Breast epithelium (tissue), 4 donors: Measurements from ENCODE around the gene CACNA1E. TPM values are rescaled to one million over a fixed set of nuclear protein-coding genes. Genes with fewer than 3 reads are reported as not detected.

Source experiments
- DNase-seq, 2 donors: peaks; one replicate each; pipeline ENCODE4 v3.0.0-alpha.2; 2019; ENCODE audit warnings: low spot score in 2 of 2
- H3K27ac ChIP-seq, 2 donors: fragments of 200-600 bp; sonication (generic) in 1 of 2; one replicate each; pipeline ENCODE4 v1.5.1; 2016 to 2019; ENCODE audit warnings: mild to moderate bottlenecking in 1 of 2
- H3K27me3 ChIP-seq, 2 donors: fragments of 200-600 bp; sonication (generic) in 1 of 2; one replicate each; pipeline versions ENCODE4 v1.5.1 to v1.6.0; 2017 to 2019; ENCODE audit warnings: control low read depth in 1 of 2, mild to moderate bottlenecking in 1 of 2
- H3K36me3 ChIP-seq: fragments of 200-600 bp; one replicate; pipeline ENCODE4 v1.5.1; 2019
- H3K4me1 ChIP-seq, 2 donors: fragments of 200-600 bp; sonication (generic); one replicate each; pipeline ENCODE4 v1.5.1; 2016 to 2019; ENCODE audit warnings: control low read depth in 1 of 2
- H3K4me3 ChIP-seq, 3 donors: fragments of 200-600 bp; sonication (generic); 1 replicate in 2 of 3; 2 replicates in 1 of 3; pipeline ENCODE4 v1.5.1; 2016 to 2019; ENCODE audit warnings: mild to moderate bottlenecking in 3 of 3, moderate library complexity in 2 of 3
- H3K9me3 ChIP-seq, 2 donors: fragments of 200-600 bp; sonication (generic) in 1 of 2; one replicate each; pipeline ENCODE4 v1.5.1; 2016 to 2019; ENCODE audit warnings: control low read depth in 1 of 2
- CTCF ChIP-seq, 3 donors: fragments of 450-650 bp; IDR thresholded peaks; one replicate each; pipeline ENCODE4 v1.5.1; 2016 to 2017; ENCODE audit warnings: antibody characterized with exemption in 3 of 3, mild to moderate bottlenecking in 3 of 3, moderate library complexity in 3 of 3
- POLR2A ChIP-seq: fragments of 450-650 bp; IDR thresholded peaks from one replicate; pipeline ENCODE4 v1.6.1; 2016; ENCODE audit warnings: antibody characterized with exemption, mild to moderate bottlenecking, moderate library complexity
- POLR2AphosphoS5 ChIP-seq, 3 donors: sonication (generic); formaldehyde crosslinking; IDR thresholded peaks; one replicate each; pipeline ENCODE4 v1.6.1; 2017; ENCODE audit warnings: antibody characterized with exemption in 3 of 3
- intact Hi-C: fragments of 100-400 bp; cut with DNase I; formaldehyde crosslinking; loops from one replicate; pipeline ENCODE4 v1.15.1; 2023; ENCODE audit warnings: low total_unique reads
- total RNA-seq, 3 donors: library from RNA; depleted of rRNA; stranded (reverse); fragments of >200 nt; gene quantifications; one replicate each; pipeline ENCODE4 v1.1.0, GENCODE V29; 2016

Gene CACNA1E
- total RNA-seq, 3 donors from 2014 or later, result under 0.01 TPM; not detected in 2

DNA sequence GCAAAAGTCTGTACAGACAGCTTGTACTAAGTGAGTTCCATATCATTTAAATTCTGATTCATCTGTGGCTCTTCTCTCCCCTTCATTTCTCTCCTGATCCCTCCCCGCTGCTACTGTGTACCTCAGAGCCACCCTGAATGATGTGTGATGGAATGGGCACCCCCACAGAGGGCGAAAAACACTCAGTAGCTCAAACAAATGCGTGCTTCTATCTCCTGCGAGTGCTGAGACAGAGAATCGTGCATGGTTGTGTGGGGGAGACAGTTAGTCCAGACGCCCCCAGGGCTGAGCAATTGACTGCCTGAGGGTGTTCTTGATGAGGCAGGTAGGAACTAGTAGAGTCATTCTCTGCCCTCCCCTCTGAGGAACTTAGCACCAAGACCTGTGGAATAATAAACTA lies 308.4 kb downstream of the CACNA1E start:
- no peak overlapping the region for H3K4me3 ChIP-seq
- peaks cover 0 to 3% of the 10 kb centered on the region in 2 donors for H3K27me3 ChIP-seq
- H3K36me3 ChIP-seq, result no peaks in the 10 kb centered on the region
- peaks cover 0 to 5% of the 10 kb centered on the region in 2 donors for H3K9me3 ChIP-seq
- intact Hi-C loops, result no loop called here
- H3K27ac ChIP-seq, result no peak overlapping the region
- TF ChIP-seq CTCF (IDR thresholded peaks at IDR 0.05), result no peak
- no peak for TF ChIP-seq POLR2AphosphoS5 (IDR thresholded peaks at IDR 0.05)
- TF ChIP-seq POLR2A, result no peak
- DNase-seq, result no peak
- no peaks in the 10 kb centered on the region for H3K4me1 ChIP-seq

- H3K4me3 ChIP-seq, result no peak overlapping the region
- H3K4me1 ChIP-seq, result no peaks in the 10 kb centered on the region
- no peak overlapping the region for H3K27ac ChIP-seq
- intact Hi-C loops, result no loop called here
- H3K27me3 ChIP-seq, result peaks cover 0 to 3% of the 10 kb centered on the region in 2 donors
- H3K9me3 ChIP-seq, result peaks cover 0 to 5% of the 10 kb centered on the region in 2 donors
- no peak for DNase-seq
- TF ChIP-seq POLR2AphosphoS5 (IDR thresholded peaks at IDR 0.05) (no peak), POLR2A (no peak), CTCF (IDR thresholded peaks at IDR 0.05) (no peak)
- H3K36me3 ChIP-seq, result no peaks in the 10 kb centered on the region
Observed at GRCh38 chr1:181793831-181794230, 310.5 kb downstream of the CACNA1E start.

DNA sequence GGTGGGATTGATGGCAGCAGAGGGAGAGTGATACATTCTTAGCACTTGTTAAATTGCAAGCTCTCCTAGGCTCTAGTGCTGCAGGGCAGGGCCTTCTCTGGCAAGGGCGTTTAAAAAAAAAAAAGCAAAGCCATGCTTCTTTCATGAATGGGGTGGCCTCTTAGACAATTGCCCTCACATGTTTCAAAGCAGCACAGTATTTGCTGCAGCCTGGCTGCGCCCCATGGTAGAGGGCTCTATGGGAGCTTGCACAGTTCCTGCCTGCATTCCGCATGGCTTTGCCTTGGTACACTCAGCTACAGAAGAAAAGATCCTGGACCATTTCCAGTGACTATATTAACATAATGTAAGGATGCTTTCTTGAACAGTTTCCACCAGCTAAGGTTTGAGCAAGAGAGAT lies 311.0 kb downstream of the CACNA1E start:
- no peak for DNase-seq
- Histone ChIP-seq H3K4me3 (no peak overlapping the region), H3K36me3 (no peaks in the 10 kb centered on the region), H3K9me3 (peaks cover 0 to 5% of the 10 kb centered on the region in 2 donors), H3K27me3 (peaks cover 0 to 3% of the 10 kb centered on the region in 2 donors), H3K4me1 (no peaks in the 10 kb centered on the region), H3K27ac (no peak overlapping the region)
- TF ChIP-seq CTCF (IDR thresholded peaks at IDR 0.05), result no peak
- TF ChIP-seq POLR2AphosphoS5 (IDR thresholded peaks at IDR 0.05), result no peak
- no peak for TF ChIP-seq POLR2A
- intact Hi-C loops, result no loop called here

DNA sequence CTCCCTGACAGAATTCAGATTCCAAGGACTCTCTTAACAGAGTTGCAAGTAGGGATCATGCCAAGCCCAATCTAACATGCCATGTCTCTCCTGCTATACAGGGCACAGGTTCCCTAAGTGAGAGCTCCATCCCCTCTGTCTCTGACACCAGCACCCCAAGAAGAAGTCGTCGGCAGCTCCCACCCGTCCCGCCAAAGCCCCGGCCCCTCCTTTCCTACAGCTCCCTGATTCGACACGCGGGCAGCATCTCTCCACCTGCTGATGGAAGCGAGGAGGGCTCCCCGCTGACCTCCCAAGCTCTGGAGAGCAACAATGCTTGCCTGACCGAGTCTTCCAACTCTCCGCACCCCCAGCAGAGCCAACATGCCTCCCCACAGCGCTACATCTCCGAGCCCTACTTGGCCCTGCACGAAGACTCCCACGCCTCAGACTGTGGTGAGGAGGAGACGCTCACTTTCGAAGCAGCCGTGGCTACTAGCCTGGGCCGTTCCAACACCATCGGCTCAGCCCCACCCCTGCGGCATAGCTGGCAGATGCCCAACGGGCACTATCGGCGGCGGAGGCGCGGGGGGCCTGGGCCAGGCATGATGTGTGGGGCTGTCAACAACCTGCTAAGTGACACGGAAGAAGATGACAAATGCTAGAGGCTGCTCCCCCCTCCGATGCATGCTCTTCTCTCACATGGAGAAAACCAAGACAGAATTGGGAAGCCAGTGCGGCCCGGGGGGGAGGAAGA lies 315.0 kb downstream of the CACNA1E start:
- no peak for DNase-seq
- no peaks in the 10 kb centered on the region for H3K36me3 ChIP-seq
- peaks cover 0 to 5% of the 10 kb centered on the region in 2 donors for H3K9me3 ChIP-seq
- TF ChIP-seq POLR2AphosphoS5 (IDR thresholded peaks at IDR 0.05) (no peak), POLR2A (no peak), CTCF (IDR thresholded peaks at IDR 0.05) (no peak)
- intact Hi-C loops, result no loop called here
- peaks cover 0 to 3% of the 10 kb centered on the region in 2 donors for H3K27me3 ChIP-seq
- H3K27ac ChIP-seq, result no peak overlapping the region
- H3K4me3 ChIP-seq, result no peak overlapping the region
- H3K4me1 ChIP-seq, result no peaks in the 10 kb centered on the region

DNA sequence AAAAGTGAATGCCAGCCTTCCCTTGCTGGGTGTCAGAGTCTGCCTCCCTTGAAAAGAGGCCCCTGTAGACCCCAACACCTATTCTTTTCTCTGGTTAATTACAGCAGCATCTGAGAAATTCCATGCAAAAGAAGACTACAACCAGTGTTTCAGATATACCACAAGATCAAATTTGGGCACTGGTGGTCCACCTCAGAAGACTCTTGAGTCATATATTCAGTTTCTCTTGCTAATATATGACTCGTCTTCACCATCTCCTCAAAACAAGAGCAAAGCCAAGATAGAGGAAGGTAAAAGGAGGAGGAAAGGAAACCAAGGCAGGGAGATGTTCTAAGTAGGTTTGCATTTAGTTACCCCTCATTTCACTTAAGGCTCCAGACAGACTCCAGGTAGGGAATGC lies 318.3 kb downstream of the CACNA1E start:
- no peak overlapping the region for H3K27ac ChIP-seq
- H3K4me3 ChIP-seq, result no peak overlapping the region
- H3K9me3 ChIP-seq, result peaks cover 0 to under 1% of the 10 kb centered on the region in 2 donors
- DNase-seq, result no peak
- no peak for TF ChIP-seq POLR2A
- no peak for TF ChIP-seq CTCF (IDR thresholded peaks at IDR 0.05)
- TF ChIP-seq POLR2AphosphoS5 (IDR thresholded peaks at IDR 0.05), result no peak
- no peaks in the 10 kb centered on the region for H3K36me3 ChIP-seq
- H3K4me1 ChIP-seq, result no peaks in the 10 kb centered on the region
- no peaks in the 10 kb centered on the region for H3K27me3 ChIP-seq
- intact Hi-C loops, result no loop called here
